H9 (cell line): Measurements from ENCODE around the gene MGAM2. TPM values are rescaled to one million over a fixed set of nuclear protein-coding genes. Genes with fewer than 3 reads are reported as not detected.

Experiments
- DNase-seq: peaks from one replicate; pipeline ENCODE4 v3.0.0-alpha.2; 2017
- H2AFZ ChIP-seq: one replicate; pipeline ENCODE4 v1.6.1; 2013; ENCODE audit warnings: mild to moderate bottlenecking, low read length, control low read depth, moderate library complexity
- H2AK5ac ChIP-seq: 2 replicates; pipeline ENCODE4 v1.6.1; 2013; ENCODE audit warnings: low read length, control low read depth, mixed read lengths; ENCODE audit not compliant: insufficient read length
- H2BK120ac ChIP-seq: one replicate; pipeline ENCODE4 v1.6.1; 2013; ENCODE audit warnings: low read depth, mild to moderate bottlenecking, low read length, control low read depth, inconsistent platforms; ENCODE audit not compliant: poor library complexity, severe bottlenecking
- H2BK12ac ChIP-seq: 2 replicates; pipeline ENCODE4 v1.6.1; 2013; ENCODE audit warnings: low read length, control low read depth, mixed read lengths, low read depth; ENCODE audit not compliant: insufficient read length
- H2BK15ac ChIP-seq: 2 replicates; pipeline ENCODE4 v1.6.1; 2013; ENCODE audit warnings: low read depth, low read length, control low read depth
- H2BK20ac ChIP-seq: one replicate; pipeline ENCODE4 v1.6.1; 2013; ENCODE audit warnings: low read depth, mild to moderate bottlenecking, low read length, control low read depth, inconsistent platforms; ENCODE audit not compliant: poor library complexity, severe bottlenecking
- H2BK5ac ChIP-seq: 2 replicates; pipeline ENCODE4 v1.6.1; 2013; ENCODE audit warnings: low read length, control low read depth, mixed read lengths; ENCODE audit not compliant: insufficient read length
- H3K14ac ChIP-seq: 2 replicates; pipeline ENCODE4 v1.6.1; 2013; ENCODE audit warnings: low read length, control low read depth; ENCODE audit not compliant: insufficient read depth
- H3K18ac ChIP-seq: 2 replicates; pipeline ENCODE4 v1.6.1; 2013; ENCODE audit warnings: low read depth, mild to moderate bottlenecking, mixed read lengths, low read length, control low read depth; ENCODE audit not compliant: insufficient read length
- H3K23ac ChIP-seq: 2 replicates; pipeline ENCODE4 v1.6.1; 2013; ENCODE audit warnings: low read length, control low read depth, mixed read lengths, low read depth; ENCODE audit not compliant: insufficient read length
- H3K23me2 ChIP-seq: 2 replicates; pipeline ENCODE4 v1.6.1; 2013; ENCODE audit warnings: low read depth, mild to moderate bottlenecking, mixed read lengths, low read length, control low read depth; ENCODE audit not compliant: insufficient read length, poor library complexity, severe bottlenecking
- H3K27ac ChIP-seq: 2 replicates; pipeline ENCODE4 v1.5.1; 2013; ENCODE audit warnings: low read length, control low read depth, mixed read lengths, low read depth; ENCODE audit not compliant: insufficient read length
- H3K27me3 ChIP-seq: 2 replicates; pipeline ENCODE4 v1.6.1; 2013; ENCODE audit warnings: low read length, control low read depth, inconsistent platforms; ENCODE audit not compliant: insufficient read depth
- H3K4ac ChIP-seq: 2 replicates; pipeline ENCODE4 v1.6.1; 2013; ENCODE audit warnings: low read depth, mild to moderate bottlenecking, control low read depth, inconsistent platforms, low read length, moderate library complexity
- H3K4me1 ChIP-seq: 2 replicates; pipeline ENCODE4 v1.6.1; 2013; ENCODE audit warnings: low read length, control low read depth, inconsistent platforms; ENCODE audit not compliant: insufficient read depth
- H3K4me2 ChIP-seq: 2 replicates; pipeline ENCODE4 v1.6.1; 2013; ENCODE audit warnings: low read length, control low read depth, mixed read lengths; ENCODE audit not compliant: insufficient read length, insufficient read depth
- H3K56ac ChIP-seq: 2 replicates; pipeline ENCODE4 v1.6.1; 2013; ENCODE audit warnings: low read depth, mild to moderate bottlenecking, mixed read lengths, low read length, control low read depth; ENCODE audit not compliant: insufficient read length
- H3K79me1 ChIP-seq: 2 replicates; pipeline ENCODE4 v1.6.1; 2013; ENCODE audit warnings: low read depth, mild to moderate bottlenecking, moderate library complexity, low read length, control low read depth, inconsistent platforms; ENCODE audit not compliant: insufficient read depth, poor library complexity, severe bottlenecking
- H3K79me2 ChIP-seq: 2 replicates; pipeline ENCODE4 v1.6.1; 2013; ENCODE audit warnings: low read length, control low read depth, inconsistent platforms; ENCODE audit not compliant: insufficient read depth
- H3K9ac ChIP-seq: 2 replicates; pipeline ENCODE4 v1.6.1; 2013; ENCODE audit warnings: low read length, control low read depth, mixed read lengths; ENCODE audit not compliant: insufficient read length; ENCODE audit errors: extremely low read depth
- H3K9me3 ChIP-seq: one replicate; pipeline ENCODE4 v1.6.1; 2013; ENCODE audit warnings: low read depth, low read length, inconsistent platforms; ENCODE audit not compliant: control insufficient read depth
- H3T11ph ChIP-seq: one replicate; pipeline ENCODE4 v1.6.1; 2013; ENCODE audit warnings: mild to moderate bottlenecking, low read length, control low read depth, inconsistent platforms
- H4K20me1 ChIP-seq: one replicate; pipeline ENCODE4 v1.6.1; 2013; ENCODE audit not compliant: control insufficient read depth, insufficient read length, insufficient read depth
- H4K5ac ChIP-seq: 2 replicates; pipeline ENCODE4 v1.6.1; 2013; ENCODE audit warnings: low read depth, mild to moderate bottlenecking, mixed read lengths, low read length, control low read depth; ENCODE audit not compliant: insufficient read length
- H4K8ac ChIP-seq: replicated peaks from 2 replicates; pipeline ENCODE4 v1.6.1; 2013; ENCODE audit warnings: low read length, control low read depth, mixed read lengths, low read depth; ENCODE audit not compliant: insufficient read length
- H4K91ac ChIP-seq: 2 replicates; pipeline ENCODE4 v1.6.1; 2013; ENCODE audit warnings: low read depth, mild to moderate bottlenecking, moderate library complexity, mixed read lengths, low read length, control low read depth; ENCODE audit not compliant: insufficient read length
- H3K27ac Mint-ChIP-seq, 3 experiments: 2 replicates in 2 of 3; 3 replicates in 1 of 3; pipeline ENCODE4 v1.8.0; 2020 to 2021; ENCODE audit warnings: mixed read lengths in 3 of 3, mild to moderate bottlenecking in 1 of 3, moderate library complexity in 1 of 3
- H3K27me3 Mint-ChIP-seq: 2 replicates; pipeline ENCODE4 v1.8.0; 2021; ENCODE audit warnings: low read depth, mild to moderate bottlenecking, moderate library complexity, mixed read lengths
- H3K36me3 Mint-ChIP-seq, 3 experiments: 2 replicates in 2 of 3; 3 replicates in 1 of 3; pipeline ENCODE4 v1.8.0; 2020 to 2021; ENCODE audit warnings: low read depth in 3 of 3, mixed read lengths in 3 of 3; ENCODE audit not compliant: insufficient read depth in 1 of 3
- H3K4me1 Mint-ChIP-seq, 2 experiments: 2 replicates each; pipeline ENCODE4 v1.8.0; 2020; ENCODE audit warnings: mixed read lengths in 2 of 2
- H3K4me3 Mint-ChIP-seq, 2 experiments: 2 replicates in 1 of 2; 3 replicates in 1 of 2; pipeline ENCODE4 v1.8.0; 2020 to 2021; ENCODE audit warnings: mild to moderate bottlenecking in 2 of 2, mixed read lengths in 2 of 2, moderate library complexity in 1 of 2
- H3K9me3 Mint-ChIP-seq, 2 experiments: 2 replicates in 1 of 2; 3 replicates in 1 of 2; pipeline ENCODE4 v1.8.0; 2020; ENCODE audit warnings: mild to moderate bottlenecking in 2 of 2, mixed read lengths in 2 of 2, moderate library complexity in 1 of 2
- CTCF ChIP-seq: fragments of 200-600 bp; sonication (generic); conservative IDR thresholded peaks from 3 replicates; pipeline ENCODE4 v1.8.0; 2021; ENCODE audit warnings: antibody characterized with exemption, mild to moderate bottlenecking
- WGBS: extraction: QIAGEN DNeasy Blood & Tissue Kit; methylation state at CpG from one replicate; pipeline ENCODE4 v1.1.7; 2013; ENCODE audit warnings: missing lambda C conversion rate, low lambda C conversion rate, mixed read lengths; ENCODE audit not compliant: insufficient read length; ENCODE audit errors: extremely low coverage; 5-methylcytosine and 5-hydroxymethylcytosine counted together
- total RNA-seq: library from RNA; stranded (reverse); gene quantifications from 2 replicates; pipeline ENCODE4 v1.2.1, GENCODE V29; 2021

The MGAM2 gene
- total RNA-seq, 1 experiment from 2014 or later = not detected

DNA sequence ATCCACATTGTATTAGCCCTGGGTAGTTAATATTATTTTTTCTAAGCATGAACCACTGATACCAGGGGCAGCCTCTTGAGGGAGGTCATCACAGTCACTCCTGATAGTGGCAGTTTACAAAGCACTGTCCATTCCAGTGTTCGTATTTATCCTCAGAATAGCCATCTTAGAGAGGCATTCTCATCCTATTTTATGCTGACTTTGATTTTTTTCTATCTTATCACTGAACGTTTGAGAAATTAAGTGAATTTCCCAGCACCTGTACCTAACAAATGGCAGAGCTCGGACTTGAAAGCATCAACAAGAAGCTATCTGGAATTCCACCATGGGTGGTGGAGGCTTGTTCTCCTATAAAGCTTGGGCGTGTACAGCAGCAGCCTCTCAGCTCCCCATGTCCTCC is 26.1 kb upstream of the MGAM2 start:
- no peak for DNase-seq
- no peak overlapping the region for H3K27ac ChIP-seq
- no peaks in the 10 kb centered on the region for H3K27me3 ChIP-seq
- no peaks in the 10 kb centered on the region for H3K4me1 ChIP-seq
- no peak overlapping the region for H2AK5ac ChIP-seq
- Mint-ChIP-seq H3K4me3 (no peak overlapping the region), H3K4me1 (no peaks in the 10 kb centered on the region), H3K27me3 (no peaks in the 10 kb centered on the region; the same call in 1 of the 2 replicates), H3K36me3 (no peaks in the 10 kb centered on the region), H3K27ac (no peak overlapping the region), H3K9me3 (no peaks in the 10 kb centered on the region; a peak in 1 of 5 replicates)
- no peak overlapping the region for H2BK5ac ChIP-seq
- H4K8ac ChIP-seq = no peak overlapping the region
- H2BK20ac ChIP-seq = no peak overlapping the region
- no peak overlapping the region for H3K18ac ChIP-seq
- H3K23ac ChIP-seq = no peak overlapping the region
- no peaks in the 10 kb centered on the region for H3K23me2 ChIP-seq
- no CpG with 5 or more reads among the region's 4 CpGs for WGBS
- no peak overlapping the region for H3K4me2 ChIP-seq
- no peak overlapping the region for H3K56ac ChIP-seq
- H3K79me2 ChIP-seq = no peaks in the 10 kb centered on the region
- H3T11ph ChIP-seq = no peak overlapping the region
- H3K9me3 ChIP-seq = no peaks in the 10 kb centered on the region
- H4K5ac ChIP-seq = no peak overlapping the region
- no peak overlapping the region for H4K91ac ChIP-seq
- no peak overlapping the region for H3K4ac ChIP-seq
- no peak overlapping the region for H2BK12ac ChIP-seq
- no peak for TF ChIP-seq CTCF
- H4K20me1 ChIP-seq = no peaks in the 10 kb centered on the region
- H2BK15ac ChIP-seq = no peak overlapping the region
- H3K79me1 ChIP-seq = no peaks in the 10 kb centered on the region
- H2AFZ ChIP-seq = no peak overlapping the region
- H3K14ac ChIP-seq = no peak overlapping the region
- no peak overlapping the region for H2BK120ac ChIP-seq
- H3K9ac ChIP-seq = no peak overlapping the region
